ENCODE data around the gene TMOD2.

TMOD2 gene

GRCh38 chr15:51818150-51818549 is 66.8 kb downstream of the TMOD2 start:
- no peak for DNase-seq (ENCODE audit: low spot score)

GRCh38 chr15:51825698-51826097 is 74.3 kb downstream of the TMOD2 start:
- DNase-seq (ENCODE audit: low spot score): no peak

DNA sequence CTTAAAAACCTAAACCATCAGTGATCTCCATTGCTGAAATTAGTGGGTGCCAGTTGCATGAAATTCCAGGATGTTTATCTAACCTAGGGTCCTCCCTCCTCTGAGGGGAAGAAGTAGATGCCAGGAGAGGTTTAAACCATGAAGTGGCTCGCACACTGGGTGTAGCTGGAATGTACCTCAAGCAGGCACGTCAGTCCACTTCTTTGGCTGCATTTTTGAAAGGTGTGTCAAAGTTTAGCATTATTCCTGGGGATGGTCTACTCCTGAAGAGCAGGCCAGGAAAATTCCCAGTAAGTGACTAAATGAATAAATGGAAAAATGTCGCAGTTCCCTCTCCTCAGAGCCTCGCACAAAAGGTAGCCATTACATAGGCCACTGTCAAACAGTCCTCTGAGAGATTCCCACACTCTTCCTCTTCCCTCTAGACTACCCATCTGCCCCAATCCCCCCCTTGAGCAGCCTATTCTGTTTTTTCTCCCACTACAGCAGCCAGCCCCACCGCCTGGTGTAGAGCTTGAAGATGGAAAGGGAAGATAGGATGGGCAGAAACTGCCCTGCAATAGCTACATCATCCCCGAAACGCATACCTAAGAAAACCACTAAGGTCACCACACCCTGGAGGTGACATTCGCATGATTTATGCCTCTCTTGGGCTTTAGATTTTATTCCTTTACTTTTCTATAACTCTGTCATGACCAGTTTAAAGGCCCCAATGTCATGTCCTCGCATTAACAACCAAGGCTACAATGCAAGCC is 77.4 kb downstream of the TMOD2 start:
- no peak for DNase-seq (ENCODE audit: low spot score)

- peak; percentile 92 for DNase-seq (ENCODE audit: low spot score)
Measured at GRCh38 chr15:51829376-51830275, 78.2 kb downstream of the TMOD2 start, which contains the start of gene TMOD3. Gene TMOD3, plus strand, starts transcription at chr15:51829653. Its CDS starts 33,232 bp downstream, at chr15:51862885.

- DNase-seq (ENCODE audit: low spot score): peak; percentile 9
Measured at GRCh38 chr15:51830276-51830806, 78.9 kb downstream of the TMOD2 start.

DNA sequence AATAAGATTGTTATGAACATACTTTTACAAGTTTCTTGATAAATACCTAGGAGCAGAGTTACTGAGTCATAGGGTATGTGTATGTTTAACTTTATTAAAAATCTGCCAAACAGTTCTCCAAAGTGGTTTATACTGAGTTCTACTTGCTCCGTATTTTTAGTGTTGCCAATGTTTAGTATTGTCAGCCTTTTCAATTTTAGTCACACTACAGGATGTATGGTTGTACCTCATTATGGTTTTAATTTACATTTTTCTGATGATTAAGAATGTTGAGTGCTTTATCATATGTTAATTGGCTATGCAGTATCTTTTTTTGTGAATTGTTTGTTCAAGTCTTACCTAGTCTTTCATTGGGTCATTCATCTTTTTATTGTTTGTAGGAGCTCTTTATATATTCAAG is 82.4 kb downstream of the TMOD2 start:
- no peak for DNase-seq (ENCODE audit: low spot score)

- DNase-seq (ENCODE audit: low spot score): no peak
Measured at GRCh38 chr15:51837792-51838251, 86.4 kb downstream of the TMOD2 start.

GRCh38 chr15:51838270-51838669 is 86.9 kb downstream of the TMOD2 start:
- no peak for DNase-seq (ENCODE audit: low spot score)

GRCh38 chr15:51840692-51841091 is 89.3 kb downstream of the TMOD2 start:
- DNase-seq (ENCODE audit: low spot score): no peak

- no peak for DNase-seq (ENCODE audit: low spot score)
Measured at GRCh38 chr15:51841406-51842040, 90.1 kb downstream of the TMOD2 start.

- DNase-seq (ENCODE audit: low spot score): no peak
Measured at GRCh38 chr15:51842265-51842664, 90.9 kb downstream of the TMOD2 start.

DNA sequence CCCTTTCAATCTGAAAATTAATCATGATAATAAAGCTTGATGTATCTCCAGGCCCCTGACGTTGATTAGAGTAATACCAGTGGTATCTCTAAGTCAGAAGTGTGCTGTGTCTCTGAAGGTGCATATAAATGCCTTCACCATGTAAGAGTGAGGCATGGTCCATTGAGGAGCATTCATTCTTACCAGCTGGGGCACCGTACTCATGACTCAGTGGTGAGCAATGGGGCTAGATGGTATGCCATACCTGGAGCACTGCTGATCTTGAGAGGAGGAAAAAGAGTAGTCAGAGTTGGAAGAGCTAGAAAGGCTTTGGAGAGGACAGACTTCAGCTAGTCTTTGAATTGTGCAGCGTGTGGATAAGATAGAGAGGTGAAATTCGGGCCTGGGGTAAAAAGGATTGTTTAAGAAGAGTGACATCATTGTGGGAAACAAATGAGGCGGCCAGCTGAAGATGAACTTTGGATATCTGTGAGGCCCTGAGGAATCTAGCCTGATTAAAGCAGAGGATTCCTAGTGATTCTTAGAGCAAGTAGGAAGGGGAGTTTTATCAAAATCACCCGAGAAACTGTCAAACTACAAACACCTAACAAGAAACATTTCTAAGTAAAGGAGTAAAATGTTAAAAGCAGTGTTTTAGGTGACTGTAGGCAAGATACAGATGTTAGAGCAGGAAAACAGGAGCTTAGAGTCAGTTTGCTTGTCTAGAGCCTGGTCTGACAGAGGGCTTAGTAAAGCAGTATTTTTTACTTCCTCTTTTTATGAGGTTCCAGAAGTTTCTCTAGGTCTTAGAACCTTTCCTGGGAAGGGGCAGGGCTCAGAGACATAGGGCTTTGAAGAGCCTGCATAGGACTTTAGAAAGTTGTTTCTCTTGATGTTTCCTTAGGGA is 91.7 kb downstream of the TMOD2 start:
- DNase-seq (ENCODE audit: low spot score): no peak

- DNase-seq (ENCODE audit: low spot score): no peak
Measured at GRCh38 chr15:51844747-51845426, 93.5 kb downstream of the TMOD2 start.

DNA sequence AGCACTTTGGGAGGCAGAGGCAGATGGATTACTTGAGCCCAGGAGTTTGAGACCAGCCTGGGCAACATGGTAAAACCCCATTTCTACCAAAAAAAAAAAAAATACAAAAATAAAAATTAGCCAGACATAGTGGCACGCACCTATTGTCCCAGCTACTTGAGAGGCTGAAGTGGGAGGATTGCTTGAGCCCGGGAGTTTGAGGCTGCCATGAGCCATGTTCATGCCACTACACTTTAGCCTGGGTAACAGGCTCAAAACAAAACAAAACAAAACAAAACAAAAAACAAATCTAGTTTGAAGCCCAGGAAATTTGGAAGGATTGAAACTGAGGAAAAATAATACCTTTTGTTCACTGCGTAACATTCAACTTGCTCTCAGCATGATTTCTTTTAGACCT is 94.7 kb downstream of the TMOD2 start:
- DNase-seq (ENCODE audit: low spot score): no peak

- no peak for DNase-seq (ENCODE audit: low spot score)
Measured at GRCh38 chr15:51846463-51847230, 95.2 kb downstream of the TMOD2 start.

- DNase-seq (ENCODE audit: low spot score): no peak
Measured at GRCh38 chr15:51848811-51849210, 97.4 kb downstream of the TMOD2 start.

DNA sequence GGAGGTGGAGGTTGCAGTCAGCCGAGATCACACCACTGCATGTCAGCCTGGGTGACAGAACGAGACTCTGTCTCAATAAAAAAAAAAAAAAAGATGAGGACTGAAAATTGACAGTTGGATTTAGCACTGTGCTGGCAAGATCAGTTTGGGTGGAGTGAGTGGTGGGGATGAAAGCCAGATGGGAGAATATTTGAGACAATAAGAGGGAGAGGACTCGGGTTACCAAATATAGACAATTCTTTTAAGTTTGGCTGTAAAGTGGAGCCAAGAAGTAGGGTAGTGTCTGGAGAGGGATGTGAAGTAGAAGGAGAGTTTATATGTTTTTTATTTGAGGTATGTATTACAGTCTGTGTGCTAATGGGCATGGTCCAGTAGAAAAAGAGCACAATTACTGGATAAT is 98.5 kb downstream of the TMOD2 start:
- DNase-seq (ENCODE audit: low spot score): no peak

DNA sequence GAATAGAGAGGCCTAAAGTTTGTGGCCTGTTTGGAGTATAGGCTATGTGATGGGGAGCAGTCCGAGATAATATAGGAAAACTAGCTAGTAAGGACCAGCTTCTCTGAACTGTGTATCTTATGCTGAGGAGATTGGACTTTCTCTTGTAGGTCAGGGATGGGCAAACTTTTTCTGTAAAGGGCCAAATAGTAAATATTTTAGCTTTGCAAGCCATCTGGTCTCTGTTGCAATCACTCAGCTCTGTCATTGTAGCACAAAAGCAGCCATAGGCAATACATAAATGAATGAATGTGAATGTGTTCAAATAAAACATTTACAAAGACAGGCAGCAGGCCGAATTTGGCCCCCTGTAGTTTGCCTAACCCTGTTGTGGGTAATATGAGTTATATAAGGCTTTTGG is 102.6 kb downstream of the TMOD2 start:
- no peak for DNase-seq (ENCODE audit: low spot score)

DNA sequence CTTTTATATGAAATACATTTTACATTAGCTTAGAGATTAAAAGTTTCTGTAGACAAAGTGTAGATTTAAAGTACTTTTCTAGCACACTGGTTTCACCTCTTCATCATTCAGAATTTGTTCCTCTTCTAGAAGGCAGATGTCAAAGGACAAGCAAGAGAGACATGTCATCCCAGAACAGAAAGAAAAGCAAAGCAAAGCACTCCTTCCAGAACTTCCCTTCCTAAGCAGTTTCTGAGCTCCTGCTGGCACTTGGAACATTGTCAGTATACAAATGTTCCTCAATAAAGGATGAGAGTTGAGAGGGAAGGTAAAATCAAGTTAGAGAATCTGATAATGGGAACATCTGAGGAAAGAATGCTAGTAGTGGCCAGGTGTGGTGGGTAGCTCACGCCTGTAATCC is 104.2 kb downstream of the TMOD2 start:
- DNase-seq (ENCODE audit: low spot score): no peak
